Measurements from ENCODE around the gene SFXN5.

SFXN5 gene

DNA sequence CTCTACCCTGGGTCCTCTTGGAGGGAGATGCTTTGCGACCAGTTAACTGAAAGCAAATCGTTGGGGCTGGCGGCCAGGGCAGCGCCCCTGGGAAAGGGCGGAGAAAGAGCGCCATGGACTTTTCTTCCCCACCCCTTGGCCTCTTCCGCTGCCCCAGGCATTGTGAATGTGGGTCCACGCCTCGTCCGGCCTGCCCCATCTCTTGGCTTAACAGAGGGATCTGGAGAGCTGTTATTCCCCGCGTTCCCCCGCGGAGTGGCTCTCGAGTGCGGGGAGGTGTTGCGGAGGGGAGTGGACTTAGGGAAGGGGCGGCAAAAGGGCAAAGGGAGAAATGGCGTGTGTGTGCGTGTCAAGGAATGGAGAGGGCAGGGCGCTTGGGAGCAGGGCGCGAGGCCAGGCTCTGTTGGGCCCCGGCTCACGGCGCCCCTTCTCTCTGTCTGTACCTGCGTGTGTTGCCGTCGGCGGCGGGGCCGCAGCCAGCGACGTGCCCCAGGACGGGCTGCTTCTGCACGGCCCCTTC, 147.6 kb downstream of the SFXN5 start:
- H3K4me2 ChIP-seq (ENCODE audit: low read length) = no peak overlapping the region
- no peaks in the 10 kb centered on the region for H3K27me3 ChIP-seq (ENCODE audit: insufficient read depth, low read length)
- TF ChIP-seq, protein P1, sequence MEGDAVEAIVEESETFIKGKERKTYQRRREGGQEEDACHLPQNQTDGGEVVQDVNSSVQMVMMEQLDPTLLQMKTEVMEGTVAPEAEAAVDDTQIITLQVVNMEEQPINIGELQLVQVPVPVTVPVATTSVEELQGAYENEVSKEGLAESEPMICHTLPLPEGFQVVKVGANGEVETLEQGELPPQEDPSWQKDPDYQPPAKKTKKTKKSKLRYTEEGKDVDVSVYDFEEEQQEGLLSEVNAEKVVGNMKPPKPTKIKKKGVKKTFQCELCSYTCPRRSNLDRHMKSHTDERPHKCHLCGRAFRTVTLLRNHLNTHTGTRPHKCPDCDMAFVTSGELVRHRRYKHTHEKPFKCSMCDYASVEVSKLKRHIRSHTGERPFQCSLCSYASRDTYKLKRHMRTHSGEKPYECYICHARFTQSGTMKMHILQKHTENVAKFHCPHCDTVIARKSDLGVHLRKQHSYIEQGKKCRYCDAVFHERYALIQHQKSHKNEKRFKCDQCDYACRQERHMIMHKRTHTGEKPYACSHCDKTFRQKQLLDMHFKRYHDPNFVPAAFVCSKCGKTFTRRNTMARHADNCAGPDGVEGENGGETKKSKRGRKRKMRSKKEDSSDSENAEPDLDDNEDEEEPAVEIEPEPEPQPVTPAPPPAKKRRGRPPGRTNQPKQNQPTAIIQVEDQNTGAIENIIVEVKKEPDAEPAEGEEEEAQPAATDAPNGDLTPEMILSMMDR (IDR thresholded peaks at IDR 0.05; ENCODE audit: low read length) = no peak
- TF ChIP-seq EZH2 (IDR thresholded peaks at IDR 0.05; ENCODE audit: borderline replicate concordance, low read length) = no peak
- no peaks in the 10 kb centered on the region for H3K4me1 ChIP-seq (ENCODE audit: insufficient read depth, low read length, severe bottlenecking)
- no peak overlapping the region for H3K9ac ChIP-seq (ENCODE audit: low read length)
- no peaks in the 10 kb centered on the region for H4K20me1 ChIP-seq (ENCODE audit: insufficient read depth, low read length)
- no peak overlapping the region for H3K27ac ChIP-seq (ENCODE audit: low read depth, low read length, poor library complexity, severe bottlenecking)
- no peaks in the 10 kb centered on the region for H3K79me2 ChIP-seq (ENCODE audit: insufficient read depth, low read length)
- H3K4me3 ChIP-seq (ENCODE audit: low read depth, low read length, poor library complexity, severe bottlenecking) = no peak overlapping the region
- no peaks in the 10 kb centered on the region for H3K36me3 ChIP-seq (ENCODE audit: insufficient read depth, low read length)
- no peaks in the 10 kb centered on the region for H3F3A ChIP-seq (ENCODE audit: insufficient read depth, low read length)
- H2AFZ ChIP-seq (ENCODE audit: low read length) = no peak overlapping the region
- no peaks in the 10 kb centered on the region for H3K9me2 ChIP-seq (ENCODE audit: low read depth, low read length)
- no peaks in the 10 kb centered on the region for H3K9me3 ChIP-seq (ENCODE audit: low read length)

DNA sequence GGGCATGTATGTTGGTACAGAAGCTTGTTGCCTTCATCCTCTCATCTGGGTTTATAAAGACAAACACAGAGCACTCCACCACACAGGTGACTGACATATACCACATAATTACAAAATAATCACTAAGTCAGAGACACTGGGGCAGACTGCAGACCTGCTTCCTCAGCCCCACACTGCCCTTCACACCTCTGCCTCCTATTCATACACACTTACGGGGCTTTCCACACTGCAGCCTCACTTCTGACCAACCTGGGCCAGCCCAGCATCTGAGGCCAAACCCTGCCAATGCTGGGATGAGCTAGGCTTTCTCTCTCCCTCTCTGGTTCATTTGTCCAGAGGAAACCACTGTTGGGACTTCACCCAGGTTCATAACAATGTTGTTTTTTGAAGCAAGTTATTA, 149.7 kb downstream of the SFXN5 start:
- Histone ChIP-seq H3K27me3 (ENCODE audit: insufficient read depth, low read length) (peaks cover under 1% of the 10 kb centered on the region; the same call in 1 of the 2 replicates), H3K27ac (ENCODE audit: low read depth, low read length, poor library complexity, severe bottlenecking) (no peak overlapping the region), H3K79me2 (ENCODE audit: insufficient read depth, low read length) (no peaks in the 10 kb centered on the region), H4K20me1 (ENCODE audit: insufficient read depth, low read length) (no peaks in the 10 kb centered on the region), H3K4me1 (ENCODE audit: insufficient read depth, low read length, severe bottlenecking) (peaks cover 6% of the 10 kb centered on the region), H3K9me2 (ENCODE audit: low read depth, low read length) (no peaks in the 10 kb centered on the region), H3K4me2 (ENCODE audit: low read length) (no peak overlapping the region), H3K4me3 (ENCODE audit: low read depth, low read length, poor library complexity, severe bottlenecking) (no peak overlapping the region), H2AFZ (ENCODE audit: low read length) (no peak overlapping the region), H3K36me3 (ENCODE audit: insufficient read depth, low read length) (no peaks in the 10 kb centered on the region), H3K9ac (ENCODE audit: low read length) (no peak overlapping the region), H3F3A (ENCODE audit: insufficient read depth, low read length) (no peaks in the 10 kb centered on the region), H3K9me3 (ENCODE audit: low read length) (no peaks in the 10 kb centered on the region)
- TF ChIP-seq, protein P1 (IDR thresholded peaks at IDR 0.05; ENCODE audit: low read length) = no peak
- TF ChIP-seq EZH2 (IDR thresholded peaks at IDR 0.05; ENCODE audit: borderline replicate concordance, low read length) = no peak

DNA sequence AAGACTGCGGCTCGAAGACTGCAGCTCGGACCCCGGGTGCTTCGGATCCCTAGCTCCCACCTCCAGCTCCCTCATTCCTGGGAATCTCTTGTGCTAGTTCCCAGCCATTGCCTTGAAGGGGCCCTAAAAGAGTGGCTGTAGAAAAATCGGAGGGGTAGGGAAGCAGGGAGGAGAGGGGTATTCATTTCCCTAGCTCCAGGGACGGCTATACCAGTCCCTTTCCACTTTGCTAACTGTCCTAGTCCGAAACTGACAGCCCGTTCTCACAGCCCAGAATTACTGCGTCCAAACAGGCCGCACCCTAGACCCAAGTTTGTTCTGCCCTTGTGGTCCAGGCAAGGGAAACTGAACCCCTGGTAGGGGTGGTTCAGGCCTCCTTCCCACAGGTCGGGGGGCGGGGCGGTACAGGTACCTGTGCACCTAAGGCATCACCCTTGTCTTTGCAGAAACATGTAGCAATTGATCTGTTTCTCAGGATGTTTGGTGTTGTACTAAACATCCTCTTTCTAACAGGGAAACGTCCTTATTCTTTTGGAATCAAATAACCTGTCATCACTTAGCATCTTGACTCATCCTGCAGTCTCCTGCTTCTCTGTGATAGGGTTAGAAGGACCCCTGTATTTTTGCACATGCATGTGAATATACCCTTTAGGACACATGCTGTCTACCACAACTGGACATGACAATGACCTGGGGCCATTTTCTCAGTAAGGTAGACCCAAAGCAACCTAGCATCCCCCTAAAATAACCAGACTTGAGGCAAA, 150.2 kb downstream of the SFXN5 start:
- no peaks in the 10 kb centered on the region for H4K20me1 ChIP-seq (ENCODE audit: insufficient read depth, low read length)
- no peaks in the 10 kb centered on the region for H3K9me3 ChIP-seq (ENCODE audit: low read length)
- no peaks in the 10 kb centered on the region for H3K79me2 ChIP-seq (ENCODE audit: insufficient read depth, low read length)
- H3K4me2 ChIP-seq (ENCODE audit: low read length) = no peak overlapping the region
- no peak overlapping the region for H3K27ac ChIP-seq (ENCODE audit: low read depth, low read length, poor library complexity, severe bottlenecking)
- H3K4me1 ChIP-seq (ENCODE audit: insufficient read depth, low read length, severe bottlenecking) = peaks cover 12% of the 10 kb centered on the region
- H3K9me2 ChIP-seq (ENCODE audit: low read depth, low read length) = no peaks in the 10 kb centered on the region
- TF ChIP-seq, protein P1 (IDR thresholded peaks at IDR 0.05; ENCODE audit: low read length) = no peak
- TF ChIP-seq EZH2 (IDR thresholded peaks at IDR 0.05; ENCODE audit: borderline replicate concordance, low read length) = no peak
- peaks cover 3% of the 10 kb centered on the region; the same call in 1 of the 2 replicates for H3K27me3 ChIP-seq (ENCODE audit: insufficient read depth, low read length)
- H3K9ac ChIP-seq (ENCODE audit: low read length) = no peak overlapping the region
- no peaks in the 10 kb centered on the region for H3K36me3 ChIP-seq (ENCODE audit: insufficient read depth, low read length)
- no peak overlapping the region for H3K4me3 ChIP-seq (ENCODE audit: low read depth, low read length, poor library complexity, severe bottlenecking)
- no peak overlapping the region for H2AFZ ChIP-seq (ENCODE audit: low read length)
- H3F3A ChIP-seq (ENCODE audit: insufficient read depth, low read length) = no peaks in the 10 kb centered on the region
